SK-N-MC (cell line): ENCODE results near the gene TOMM40.

ENCODE experiments used
- DNase-seq: peaks from one replicate; pipeline ENCODE4 v3.0.0-alpha.2; 2011; ENCODE audit warnings: low read depth, low spot score
- H3K27ac ChIP-seq: fragments of 200-600 bp; sonication (generic); 2 replicates; pipeline ENCODE4 v1.5.1; 2016; ENCODE audit warnings: mixed run types
- H3K36me3 ChIP-seq: fragments of 200-600 bp; sonication (generic); 2 replicates; pipeline ENCODE4 v1.6.1; 2017; ENCODE audit warnings: antibody characterized with exemption, low read length, mixed read lengths; ENCODE audit not compliant: insufficient read depth
- H3K4me3 ChIP-seq: fragments of 200-600 bp; sonication (generic); 2 replicates; pipeline ENCODE4 v1.5.1; 2016
- H3K9ac ChIP-seq: fragments of 200-600 bp; sonication (generic); 2 replicates; pipeline ENCODE4 v1.8.0; 2017; ENCODE audit warnings: mixed run types, mixed read lengths; ENCODE audit not compliant: insufficient read length
- H3K9me3 ChIP-seq: fragments of 200-600 bp; sonication (generic); 2 replicates; pipeline ENCODE4 v1.6.1; 2017; ENCODE audit warnings: low read depth, mild to moderate bottlenecking, antibody characterized with exemption, low read length, moderate library complexity, mixed read lengths
- EZH2 ChIP-seq: fragments of 200-600 bp; sonication (generic); IDR thresholded peaks from one replicate; pipeline ENCODE4 v1.6.1; 2017; ENCODE audit warnings: antibody characterized with exemption
- FOXP2 ChIP-seq: optimal IDR thresholded peaks from 2 replicates; pipeline ENCODE3; 2011; ENCODE audit warnings: mild to moderate bottlenecking, moderate library complexity; ENCODE audit not compliant: insufficient read depth; ENCODE audit errors: extremely low read length, control extremely low read depth
- POLR2AphosphoS5 ChIP-seq: IDR thresholded peaks from 2 replicates; pipeline ENCODE4 v1.6.1; 2012; ENCODE audit warnings: mild to moderate bottlenecking, low read depth, low read length, borderline replicate concordance

TOMM40 gene

DNA sequence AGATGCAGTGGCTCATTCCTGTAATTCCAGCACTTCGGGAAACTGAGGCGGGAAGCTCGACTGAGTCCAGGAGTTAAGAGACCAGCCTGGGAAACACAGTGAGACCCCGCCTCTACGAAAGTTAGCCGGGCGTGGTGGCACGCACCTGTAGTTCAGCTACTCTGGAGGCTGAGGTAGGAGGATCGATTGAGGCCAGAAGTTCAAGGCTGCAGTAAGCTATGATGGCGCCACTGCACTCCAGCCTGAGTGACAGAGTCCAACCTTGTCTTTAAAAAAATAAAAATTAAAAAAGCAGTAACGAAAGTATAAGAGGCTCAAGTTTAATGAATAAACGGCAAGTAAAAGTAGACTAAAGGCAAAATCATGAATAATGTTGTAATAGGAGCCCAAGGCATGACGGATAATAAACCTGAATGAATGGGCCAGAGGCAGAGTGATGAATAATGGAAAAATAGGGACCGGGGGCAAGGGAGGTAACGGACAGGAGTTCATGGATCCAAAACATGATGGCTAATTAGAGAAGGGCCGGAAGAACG, 1.2 kb upstream of the TOMM40 start:
- Histone ChIP-seq H3K4me3 (peak overlapping the region; percentile 79), H3K9me3 (no peaks in the 10 kb centered on the region), H3K9ac (peak overlapping the region; percentile 78), H3K36me3 (peaks cover 26% of the 10 kb centered on the region), H3K27ac (peak overlapping the region; percentile 96)
- TF ChIP-seq EZH2 = no peak
- no peak for TF ChIP-seq FOXP2
- no peak for TF ChIP-seq POLR2AphosphoS5
- no peak for DNase-seq

DNA sequence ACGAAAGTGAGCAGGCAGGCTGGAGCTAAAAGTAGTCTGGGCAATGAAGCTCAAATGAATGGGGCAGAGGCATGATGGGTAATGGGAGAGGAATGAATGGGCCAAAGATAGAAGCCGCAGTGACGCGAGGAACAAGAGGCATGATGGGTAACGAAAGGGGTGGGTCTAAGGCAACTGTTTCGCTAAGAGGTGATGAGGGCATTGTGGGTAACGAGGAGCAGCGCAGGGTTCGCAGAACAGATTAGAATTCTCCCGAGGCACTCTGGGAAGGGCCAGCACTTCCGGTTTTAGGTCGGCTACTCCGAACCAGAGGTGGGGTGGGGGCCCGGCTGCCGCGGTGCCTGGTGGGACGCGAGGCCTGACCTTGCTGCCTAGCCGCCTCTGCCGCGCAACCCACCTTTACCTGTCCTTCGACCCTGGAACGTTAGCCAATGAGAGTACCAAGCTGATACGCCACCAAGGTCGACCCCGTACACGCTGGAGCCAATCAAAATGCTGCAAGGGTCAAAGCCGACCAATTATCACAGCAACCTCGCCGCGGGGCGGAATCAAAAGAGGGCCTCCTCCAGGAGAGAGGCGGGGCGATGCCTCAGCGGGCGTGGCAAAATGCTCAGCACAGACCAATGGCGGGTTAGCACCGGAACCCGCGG, 563 bp upstream of the TOMM40 start:
- Histone ChIP-seq H3K9me3 (no peaks in the 10 kb centered on the region), H3K9ac (peak overlapping the region; percentile 78), H3K4me3 (peak overlapping the region; percentile 79), H3K27ac (peak overlapping the region; percentile 96), H3K36me3 (peaks cover 32% of the 10 kb centered on the region)
- DNase-seq = peak; percentile 100
- TF ChIP-seq POLR2AphosphoS5 (peak; percentile 92), FOXP2 (no peak), EZH2 (no peak)

DNA sequence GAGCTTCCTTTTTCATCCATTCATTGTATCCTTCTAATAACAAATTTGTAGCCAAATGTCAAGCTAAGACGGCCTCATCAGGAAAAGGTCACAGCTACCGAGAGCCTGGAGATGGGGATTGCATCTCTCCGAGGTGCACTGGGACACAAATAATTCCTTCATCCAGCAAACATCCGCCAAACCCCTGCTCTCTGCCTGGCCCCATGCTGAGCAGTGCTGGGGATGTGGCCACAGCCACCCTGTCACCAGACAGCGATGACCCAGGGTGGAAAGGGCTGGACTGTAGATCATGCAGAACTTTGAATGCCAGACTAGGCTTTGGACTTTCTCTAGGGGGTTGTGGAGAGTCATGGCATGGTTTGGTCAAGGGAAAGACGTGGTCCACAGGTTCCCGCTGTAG, 1.9 kb downstream of the TOMM40 start:
- no peak for DNase-seq
- H3K4me3 ChIP-seq = no peak overlapping the region; the same call in 1 of the 2 replicates
- peaks cover 55% of the 10 kb centered on the region for H3K36me3 ChIP-seq
- H3K9ac ChIP-seq = peak overlapping the region; percentile 81
- no peak overlapping the region for H3K27ac ChIP-seq
- no peak for TF ChIP-seq FOXP2
- no peak for TF ChIP-seq POLR2AphosphoS5
- no peak for TF ChIP-seq EZH2
- no peaks in the 10 kb centered on the region for H3K9me3 ChIP-seq

DNA sequence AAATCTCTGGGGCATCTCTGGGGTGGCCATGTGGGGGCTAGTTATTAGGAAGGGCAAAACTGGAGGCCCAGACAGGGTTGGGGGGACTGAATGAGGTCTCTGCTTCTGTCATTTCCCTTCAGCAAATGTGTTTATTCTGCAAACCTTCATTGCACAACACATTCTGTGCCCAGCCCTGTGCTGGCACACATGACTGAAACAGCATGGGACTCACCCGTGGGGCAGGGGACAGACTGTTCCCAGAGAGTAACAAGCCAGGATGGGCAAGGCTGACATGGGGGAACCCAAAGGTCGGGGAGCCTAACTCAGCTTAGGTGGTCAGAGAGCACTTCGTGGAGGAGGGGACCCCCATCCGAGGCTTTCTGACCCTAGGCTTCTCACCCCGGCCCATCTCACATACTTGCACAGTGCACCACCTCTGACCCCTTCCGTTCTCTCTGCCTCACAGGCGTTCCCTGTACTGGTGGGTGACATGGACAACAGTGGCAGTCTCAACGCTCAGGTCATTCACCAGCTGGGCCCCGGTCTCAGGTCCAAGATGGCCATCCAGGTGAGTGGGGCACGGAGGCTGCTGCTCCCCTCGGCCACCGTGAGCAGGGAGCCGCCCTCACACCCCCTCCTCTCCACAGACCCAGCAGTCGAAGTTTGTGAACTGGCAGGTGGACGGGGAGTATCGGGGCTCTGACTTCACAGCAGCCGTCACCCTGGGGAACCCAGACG, 2.4 kb downstream of the TOMM40 start:
- TF ChIP-seq FOXP2 (no peak), POLR2AphosphoS5 (no peak), EZH2 (no peak)
- no peak overlapping the region for H3K9ac ChIP-seq
- H3K36me3 ChIP-seq = peaks cover 58% of the 10 kb centered on the region

DNA sequence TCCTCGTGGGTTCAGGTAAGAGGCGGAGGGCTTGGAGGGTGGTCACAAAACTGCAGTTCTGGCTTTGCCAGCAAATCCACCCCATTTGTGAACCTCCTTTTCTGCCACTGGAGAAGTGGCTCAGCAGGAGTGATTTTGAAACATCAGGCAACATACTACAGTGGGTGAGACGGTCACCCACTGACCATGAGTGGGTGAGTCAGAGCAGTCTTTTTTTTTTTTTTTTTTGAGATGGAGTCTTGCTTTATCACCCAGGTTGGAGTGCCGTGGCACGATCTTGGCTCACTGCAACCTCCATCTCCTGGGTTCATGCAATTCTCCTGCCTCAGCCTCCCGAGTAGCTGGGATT, 3.0 kb downstream of the TOMM40 start:
- TF ChIP-seq EZH2 = no peak
- TF ChIP-seq FOXP2 = no peak
- no peak for TF ChIP-seq POLR2AphosphoS5
- Histone ChIP-seq H3K4me3 (no peak overlapping the region), H3K9me3 (no peaks in the 10 kb centered on the region), H3K9ac (no peak overlapping the region), H3K27ac (no peak overlapping the region), H3K36me3 (peaks cover 58% of the 10 kb centered on the region)
- DNase-seq = no peak

More for the DNA sequence above, 2.4 kb downstream of the TOMM40 start:
- Histone ChIP-seq H3K27ac (no peak overlapping the region), H3K9me3 (no peaks in the 10 kb centered on the region), H3K4me3 (no peak overlapping the region)
- DNase-seq = no peak

DNA sequence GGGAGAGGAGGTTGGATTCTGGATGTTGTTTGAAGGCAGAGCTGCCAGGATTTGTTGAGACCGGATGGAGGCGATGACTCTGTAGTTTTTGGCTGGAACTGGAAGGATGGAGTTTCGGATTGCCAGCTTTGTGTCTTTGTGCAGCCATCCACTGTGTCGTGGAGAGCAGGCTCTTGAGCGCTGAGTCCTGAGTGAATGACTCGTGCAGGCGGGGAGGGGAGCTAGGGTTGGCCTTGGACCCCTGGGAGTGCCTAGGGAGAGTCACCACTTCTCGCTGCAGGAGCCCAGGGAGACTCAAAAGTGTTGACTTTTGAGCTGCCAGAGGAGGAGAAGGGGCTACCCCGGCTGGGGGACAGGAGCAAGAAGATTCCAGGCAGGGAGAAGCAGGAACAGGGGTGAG, 3.9 kb downstream of the TOMM40 start:
- no peak overlapping the region for H3K27ac ChIP-seq
- H3K4me3 ChIP-seq = no peak overlapping the region
- DNase-seq = no peak
- TF ChIP-seq FOXP2 (no peak), EZH2 (no peak), POLR2AphosphoS5 (no peak)
- H3K9me3 ChIP-seq = no peaks in the 10 kb centered on the region
- H3K36me3 ChIP-seq = peaks cover 59% of the 10 kb centered on the region
- no peak overlapping the region for H3K9ac ChIP-seq

DNA sequence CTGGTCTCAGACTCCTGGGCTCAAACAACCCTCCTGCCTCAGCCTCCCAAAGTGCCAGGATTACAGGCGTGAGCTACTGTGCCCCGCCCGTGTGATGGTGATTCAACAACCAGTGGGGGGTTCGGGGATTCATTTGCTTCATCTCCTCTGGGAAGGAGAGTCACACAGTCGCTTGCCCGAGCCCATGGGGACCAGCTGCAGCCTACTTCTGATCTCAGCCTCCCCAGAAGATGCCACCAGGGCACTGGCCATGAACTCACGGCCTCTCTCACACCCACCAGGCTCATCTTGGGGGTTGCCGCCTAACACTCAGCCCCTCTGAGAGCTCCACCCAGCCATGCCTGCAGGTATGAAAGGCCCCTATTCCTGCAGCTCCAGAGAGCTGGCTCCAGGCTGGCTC, 6.8 kb downstream of the TOMM40 start:
- Histone ChIP-seq H3K36me3 (peaks cover 76% of the 10 kb centered on the region), H3K9ac (no peak overlapping the region), H3K4me3 (no peak overlapping the region), H3K9me3 (no peaks in the 10 kb centered on the region), H3K27ac (no peak overlapping the region)
- DNase-seq = no peak
- TF ChIP-seq EZH2 (no peak), POLR2AphosphoS5 (no peak), FOXP2 (no peak)

DNA sequence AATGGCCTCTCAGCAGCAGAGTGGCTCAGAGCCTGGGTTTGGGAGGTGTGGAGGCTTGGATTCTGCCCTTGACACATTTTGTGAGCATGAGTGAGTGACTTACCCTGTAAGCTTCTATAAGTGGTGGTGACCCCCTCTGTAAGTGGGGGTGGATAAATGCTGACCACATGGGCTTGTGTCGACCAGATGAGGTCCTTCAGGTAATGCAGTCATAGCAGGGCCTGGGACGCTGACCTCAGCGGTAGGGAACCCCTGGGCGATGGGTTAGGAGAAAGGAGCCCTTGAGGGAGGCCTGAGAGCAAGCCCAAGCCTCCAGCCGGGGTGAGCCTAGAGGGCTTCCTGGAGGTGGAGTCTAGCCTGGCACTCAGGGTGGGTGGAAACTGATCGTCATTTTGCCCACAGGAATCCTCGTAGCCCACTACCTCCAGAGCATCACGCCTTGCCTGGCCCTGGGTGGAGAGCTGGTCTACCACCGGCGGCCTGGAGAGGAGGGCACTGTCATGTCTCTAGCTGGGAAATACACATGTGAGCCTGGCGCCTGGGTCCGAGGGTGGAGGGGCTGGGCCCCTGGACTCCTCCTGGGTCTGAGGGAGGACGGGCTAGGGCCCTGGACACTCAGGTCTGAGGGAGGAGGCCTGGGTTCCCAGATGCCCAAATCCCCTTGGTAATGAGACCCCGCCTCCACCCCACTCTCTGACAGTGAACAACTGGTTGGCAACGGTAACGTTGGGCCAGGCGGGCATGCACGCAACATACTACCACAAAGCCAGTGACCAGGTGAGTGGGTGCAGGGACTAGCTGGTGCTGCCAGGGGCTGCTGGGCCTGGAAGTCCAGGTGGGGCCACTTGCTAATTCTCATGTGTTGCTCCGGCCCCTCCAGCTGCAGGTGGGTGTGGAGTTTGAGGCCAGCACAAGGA, 9.5 kb downstream of the TOMM40 start:
- no peak for DNase-seq
- H3K9ac ChIP-seq = no peak overlapping the region
- no peak overlapping the region for H3K4me3 ChIP-seq
- no peak overlapping the region for H3K27ac ChIP-seq
- no peak for TF ChIP-seq FOXP2
- no peak for TF ChIP-seq EZH2
- no peak for TF ChIP-seq POLR2AphosphoS5
- peaks cover 53% of the 10 kb centered on the region for H3K36me3 ChIP-seq
- no peaks in the 10 kb centered on the region for H3K9me3 ChIP-seq

DNA sequence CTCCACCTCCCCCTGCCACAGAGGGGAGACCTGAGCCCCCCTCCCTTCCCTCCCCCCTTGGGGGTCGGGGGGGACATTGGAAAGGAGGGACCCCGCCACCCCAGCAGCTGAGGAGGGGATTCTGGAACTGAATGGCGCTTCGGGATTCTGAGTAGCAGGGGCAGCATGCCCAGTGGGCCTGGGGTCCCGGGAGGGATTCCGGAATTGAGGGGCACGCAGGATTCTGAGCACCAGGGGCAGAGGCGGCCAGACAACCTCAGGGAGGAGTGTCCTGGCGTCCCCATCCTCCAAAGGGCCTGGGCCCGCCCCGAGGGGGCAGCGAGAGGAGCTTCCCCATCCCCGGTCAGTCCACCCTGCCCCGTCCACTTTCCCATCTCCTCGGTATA, 12.2 kb downstream of the TOMM40 start:
- no peak overlapping the region for H3K4me3 ChIP-seq
- H3K27ac ChIP-seq = no peak overlapping the region
- TF ChIP-seq FOXP2 (no peak), EZH2 (no peak), POLR2AphosphoS5 (no peak)
- no peak overlapping the region for H3K9ac ChIP-seq
- no peaks in the 10 kb centered on the region for H3K9me3 ChIP-seq
- H3K36me3 ChIP-seq = peaks cover 29% of the 10 kb centered on the region
- no peak for DNase-seq
